Measurements from ENCODE around the gene PRR3.

PRR3 gene

DNA sequence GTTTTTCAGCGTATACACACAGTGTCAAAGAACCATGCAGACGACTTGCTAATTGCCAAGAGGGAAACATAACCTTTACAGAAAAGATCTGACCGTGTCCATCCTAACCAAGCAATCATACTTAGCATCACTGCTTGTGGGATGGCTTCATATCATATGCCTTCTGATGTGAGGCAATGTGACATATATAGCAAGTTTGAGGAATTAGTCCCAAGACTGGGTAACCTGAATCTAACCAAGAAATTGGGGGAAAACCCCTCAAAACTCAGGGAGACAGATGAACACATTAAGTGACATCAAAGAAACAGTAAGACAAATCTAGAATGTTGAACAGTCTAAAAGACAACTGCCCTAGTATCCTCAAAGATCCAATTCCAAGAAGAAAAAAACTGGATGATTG, 19.2 kb upstream of the PRR3 start:
- TF ChIP-seq GABPA (IDR thresholded peaks at IDR 0.05; ENCODE audit: low read depth) (no peak), POLR2AphosphoS5 (IDR thresholded peaks at IDR 0.05; ENCODE audit: low read depth) (no peak), SPI1 (IDR thresholded peaks at IDR 0.05; ENCODE audit: borderline replicate concordance, low read depth) (no peak)
- TF ChIP-seq, protein P1, sequence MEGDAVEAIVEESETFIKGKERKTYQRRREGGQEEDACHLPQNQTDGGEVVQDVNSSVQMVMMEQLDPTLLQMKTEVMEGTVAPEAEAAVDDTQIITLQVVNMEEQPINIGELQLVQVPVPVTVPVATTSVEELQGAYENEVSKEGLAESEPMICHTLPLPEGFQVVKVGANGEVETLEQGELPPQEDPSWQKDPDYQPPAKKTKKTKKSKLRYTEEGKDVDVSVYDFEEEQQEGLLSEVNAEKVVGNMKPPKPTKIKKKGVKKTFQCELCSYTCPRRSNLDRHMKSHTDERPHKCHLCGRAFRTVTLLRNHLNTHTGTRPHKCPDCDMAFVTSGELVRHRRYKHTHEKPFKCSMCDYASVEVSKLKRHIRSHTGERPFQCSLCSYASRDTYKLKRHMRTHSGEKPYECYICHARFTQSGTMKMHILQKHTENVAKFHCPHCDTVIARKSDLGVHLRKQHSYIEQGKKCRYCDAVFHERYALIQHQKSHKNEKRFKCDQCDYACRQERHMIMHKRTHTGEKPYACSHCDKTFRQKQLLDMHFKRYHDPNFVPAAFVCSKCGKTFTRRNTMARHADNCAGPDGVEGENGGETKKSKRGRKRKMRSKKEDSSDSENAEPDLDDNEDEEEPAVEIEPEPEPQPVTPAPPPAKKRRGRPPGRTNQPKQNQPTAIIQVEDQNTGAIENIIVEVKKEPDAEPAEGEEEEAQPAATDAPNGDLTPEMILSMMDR (IDR thresholded peaks at IDR 0.05; ENCODE audit: insufficient read depth, low read length), result no peak
- TF ChIP-seq, protein P2, sequence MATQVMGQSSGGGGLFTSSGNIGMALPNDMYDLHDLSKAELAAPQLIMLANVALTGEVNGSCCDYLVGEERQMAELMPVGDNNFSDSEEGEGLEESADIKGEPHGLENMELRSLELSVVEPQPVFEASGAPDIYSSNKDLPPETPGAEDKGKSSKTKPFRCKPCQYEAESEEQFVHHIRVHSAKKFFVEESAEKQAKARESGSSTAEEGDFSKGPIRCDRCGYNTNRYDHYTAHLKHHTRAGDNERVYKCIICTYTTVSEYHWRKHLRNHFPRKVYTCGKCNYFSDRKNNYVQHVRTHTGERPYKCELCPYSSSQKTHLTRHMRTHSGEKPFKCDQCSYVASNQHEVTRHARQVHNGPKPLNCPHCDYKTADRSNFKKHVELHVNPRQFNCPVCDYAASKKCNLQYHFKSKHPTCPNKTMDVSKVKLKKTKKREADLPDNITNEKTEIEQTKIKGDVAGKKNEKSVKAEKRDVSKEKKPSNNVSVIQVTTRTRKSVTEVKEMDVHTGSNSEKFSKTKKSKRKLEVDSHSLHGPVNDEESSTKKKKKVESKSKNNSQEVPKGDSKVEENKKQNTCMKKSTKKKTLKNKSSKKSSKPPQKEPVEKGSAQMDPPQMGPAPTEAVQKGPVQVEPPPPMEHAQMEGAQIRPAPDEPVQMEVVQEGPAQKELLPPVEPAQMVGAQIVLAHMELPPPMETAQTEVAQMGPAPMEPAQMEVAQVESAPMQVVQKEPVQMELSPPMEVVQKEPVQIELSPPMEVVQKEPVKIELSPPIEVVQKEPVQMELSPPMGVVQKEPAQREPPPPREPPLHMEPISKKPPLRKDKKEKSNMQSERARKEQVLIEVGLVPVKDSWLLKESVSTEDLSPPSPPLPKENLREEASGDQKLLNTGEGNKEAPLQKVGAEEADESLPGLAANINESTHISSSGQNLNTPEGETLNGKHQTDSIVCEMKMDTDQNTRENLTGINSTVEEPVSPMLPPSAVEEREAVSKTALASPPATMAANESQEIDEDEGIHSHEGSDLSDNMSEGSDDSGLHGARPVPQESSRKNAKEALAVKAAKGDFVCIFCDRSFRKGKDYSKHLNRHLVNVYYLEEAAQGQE (IDR thresholded peaks at IDR 0.05; ENCODE audit: insufficient replicate concordance, low read depth), result no peak
- no peak overlapping the region for H3K4me3 ChIP-seq (replicated peaks; ENCODE audit: insufficient read depth, low read length)
- no peaks in the 10 kb centered on the region for H3K27me3 ChIP-seq (ENCODE audit: insufficient read depth, poor library complexity, severe bottlenecking)
- no peak for DNase-seq (ENCODE audit: low read depth in 1 of 2, low spot score in 1 of 2)
- no peak overlapping the region for H3K27ac ChIP-seq (replicated peaks)

DNA sequence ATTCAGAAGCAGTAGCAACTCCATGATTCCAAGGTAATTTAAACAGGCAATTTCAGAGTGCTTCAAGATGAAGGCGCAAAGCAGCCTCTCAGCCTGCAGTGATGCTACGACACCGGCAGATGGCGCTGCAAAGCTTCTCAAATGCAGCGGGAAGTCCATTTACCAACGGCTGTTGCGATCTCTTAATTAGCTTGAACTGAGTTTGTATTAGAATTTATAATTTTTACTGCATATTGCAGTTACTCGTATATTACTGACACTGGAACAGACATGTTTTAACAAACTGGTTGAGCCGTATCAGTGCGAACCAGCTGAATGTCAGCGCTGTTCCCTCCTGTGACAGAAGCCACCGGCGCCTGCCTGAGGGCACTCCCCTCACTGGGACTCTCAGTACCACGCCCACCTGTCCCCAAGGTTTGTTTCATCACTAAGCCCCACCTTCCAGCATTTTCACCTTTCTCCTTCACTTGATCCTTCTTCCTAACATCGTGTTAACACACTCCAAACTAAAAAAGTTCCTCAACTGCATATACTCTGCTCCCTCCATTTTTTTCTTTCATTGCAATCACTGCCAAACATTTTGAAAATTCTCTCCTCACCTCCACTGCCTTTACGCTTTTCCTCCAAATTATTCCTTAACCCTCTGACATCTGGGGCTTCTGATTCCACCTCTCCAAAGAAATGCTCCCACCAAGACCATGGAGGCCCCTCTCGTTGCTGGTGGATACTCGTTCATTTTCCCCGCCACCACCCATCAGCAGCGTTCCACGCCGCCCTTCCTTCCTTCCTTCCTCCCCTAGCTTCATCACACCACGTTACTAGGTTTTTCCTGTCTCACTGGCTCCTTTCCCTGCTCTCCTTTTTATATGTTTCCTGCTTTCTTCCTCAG, 15.3 kb upstream of the PRR3 start:
- peak; percentile 74 to 76 for DNase-seq (ENCODE audit: low read depth in 1 of 2, low spot score in 1 of 2)
- H3K4me3 ChIP-seq (replicated peaks; ENCODE audit: insufficient read depth, low read length), result no peak overlapping the region; the same call in 1 of the 2 replicates

DNA sequence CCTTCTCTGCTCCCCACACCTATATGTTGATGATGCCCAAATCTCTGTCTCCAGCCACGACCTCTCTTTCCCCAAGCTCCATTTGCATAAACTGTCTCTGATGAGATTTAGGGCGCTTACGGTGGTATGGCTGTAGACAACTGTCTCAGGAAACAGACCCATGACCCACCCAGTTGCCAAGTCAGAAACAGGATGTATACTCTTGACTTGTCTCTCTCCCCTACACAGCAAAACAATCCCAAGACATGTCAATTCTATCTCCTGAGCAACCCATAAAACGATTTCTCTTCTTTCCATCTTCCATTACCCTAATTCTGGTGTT, 14.7 kb upstream of the PRR3 start:
- H3K27ac ChIP-seq (replicated peaks), result no peak overlapping the region
- DNase-seq (ENCODE audit: low read depth in 1 of 2, low spot score in 1 of 2), result no peak
- H3K27me3 ChIP-seq (ENCODE audit: insufficient read depth, poor library complexity, severe bottlenecking), result no peaks in the 10 kb centered on the region
- TF ChIP-seq POLR2AphosphoS5 (IDR thresholded peaks at IDR 0.05; ENCODE audit: low read depth) (no peak), SPI1 (IDR thresholded peaks at IDR 0.05; ENCODE audit: borderline replicate concordance, low read depth) (no peak), GABPA (IDR thresholded peaks at IDR 0.05; ENCODE audit: low read depth) (no peak)
- TF ChIP-seq, protein P1 (IDR thresholded peaks at IDR 0.05; ENCODE audit: insufficient read depth, low read length), result no peak
- TF ChIP-seq, protein P2 (IDR thresholded peaks at IDR 0.05; ENCODE audit: insufficient replicate concordance, low read depth), result no peak
- no peak overlapping the region for H3K4me3 ChIP-seq (replicated peaks; ENCODE audit: insufficient read depth, low read length)

More for the DNA sequence above, 15.3 kb upstream of the PRR3 start:
- Histone ChIP-seq H3K27me3 (ENCODE audit: insufficient read depth, poor library complexity, severe bottlenecking) (no peaks in the 10 kb centered on the region), H3K27ac (replicated peaks) (no peak overlapping the region)
- TF ChIP-seq, protein P1 (IDR thresholded peaks at IDR 0.05; ENCODE audit: insufficient read depth, low read length), result peak; percentile 99
- no peak for TF ChIP-seq POLR2AphosphoS5 (IDR thresholded peaks at IDR 0.05; ENCODE audit: low read depth)

All from HL-60 (cell line).